HG03097 (cell line): ENCODE results near the gene SP3.

ENCODE experiments used
- ATAC-seq: cut with Tn5 transposase; IDR thresholded peaks from one replicate; pipeline ENCODE4 v1.9.1; 2021; ENCODE audit not compliant: unreplicated experiment, low FRiP score

Gene SP3

DNA sequence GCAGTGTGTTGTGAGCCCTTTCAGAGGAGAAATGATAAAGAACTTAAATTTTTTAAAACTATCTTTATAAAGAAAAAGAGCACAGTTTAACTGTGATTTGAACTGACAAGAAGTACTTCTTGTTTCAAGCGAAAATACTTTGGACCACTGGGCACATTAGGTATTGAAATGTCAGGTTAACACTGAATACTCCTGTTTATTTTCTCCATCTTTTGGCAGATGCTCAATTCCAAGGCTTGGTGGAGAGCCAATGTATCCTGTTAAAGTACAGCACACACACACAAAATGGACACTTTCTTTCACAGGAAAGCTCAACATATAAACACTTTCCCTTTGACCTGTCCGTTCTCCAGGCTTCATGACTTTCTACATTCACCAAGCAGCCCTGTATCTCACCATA is 32.6 kb upstream of the SP3 start:
- no peak for ATAC-seq

DNA sequence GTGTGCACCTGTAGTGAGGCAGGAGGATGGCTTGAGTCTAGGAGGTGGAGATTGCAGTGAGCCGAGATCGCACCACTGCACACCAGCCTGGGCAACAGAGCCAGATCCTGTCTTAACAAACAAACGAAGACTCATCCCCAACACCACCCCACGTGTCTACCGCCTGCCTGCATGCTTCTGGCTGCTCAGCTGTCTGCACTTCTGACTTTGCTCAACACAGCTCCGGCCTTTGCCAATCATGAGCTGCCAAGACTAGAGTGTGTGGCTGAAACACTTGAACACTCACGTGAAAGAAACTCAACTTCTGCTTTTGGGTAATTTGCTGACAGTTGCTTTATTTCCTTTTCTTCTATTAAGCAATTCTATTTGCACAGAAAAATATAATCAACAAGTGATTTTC is 32.1 kb upstream of the SP3 start:
- no peak for ATAC-seq

DNA sequence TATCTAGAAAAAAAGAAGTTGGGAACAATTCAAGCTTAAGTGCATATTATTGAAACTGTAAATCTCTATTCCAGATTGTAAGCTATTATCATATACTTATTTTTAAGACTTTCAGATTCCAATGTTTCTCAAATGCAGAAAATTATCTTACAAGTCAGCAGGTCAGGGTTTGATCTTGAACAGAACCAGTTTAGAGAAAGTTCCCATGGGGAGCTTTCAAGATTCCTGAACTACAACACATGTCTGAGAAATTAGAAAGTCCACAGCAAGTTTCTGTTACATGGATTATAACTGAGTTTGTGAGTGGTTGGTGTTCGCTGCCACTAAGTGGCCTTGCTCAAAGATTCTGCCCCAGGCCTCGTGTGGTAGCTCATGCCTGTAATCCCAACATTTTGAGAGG is 31.6 kb upstream of the SP3 start:
- ATAC-seq: no peak

DNA sequence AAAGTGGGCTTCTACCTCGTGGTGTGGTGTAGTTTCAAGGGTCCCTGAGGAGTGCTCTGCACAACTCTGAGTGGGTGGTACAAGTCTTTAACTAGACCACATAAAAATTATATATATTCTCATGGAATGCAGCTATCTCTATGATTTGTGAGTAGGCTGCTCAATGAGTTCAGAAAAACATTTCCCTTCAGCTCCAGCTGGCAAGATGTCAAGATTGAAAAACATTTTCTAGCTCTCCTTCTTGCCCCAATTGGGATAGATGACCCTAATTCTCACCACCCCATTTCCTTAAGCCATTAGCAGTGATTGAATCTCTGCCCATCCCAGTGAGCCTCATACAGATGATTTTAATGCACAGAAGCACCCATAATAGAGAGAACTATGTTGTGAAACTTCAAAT is 28.3 kb upstream of the SP3 start:
- ATAC-seq: no peak

DNA sequence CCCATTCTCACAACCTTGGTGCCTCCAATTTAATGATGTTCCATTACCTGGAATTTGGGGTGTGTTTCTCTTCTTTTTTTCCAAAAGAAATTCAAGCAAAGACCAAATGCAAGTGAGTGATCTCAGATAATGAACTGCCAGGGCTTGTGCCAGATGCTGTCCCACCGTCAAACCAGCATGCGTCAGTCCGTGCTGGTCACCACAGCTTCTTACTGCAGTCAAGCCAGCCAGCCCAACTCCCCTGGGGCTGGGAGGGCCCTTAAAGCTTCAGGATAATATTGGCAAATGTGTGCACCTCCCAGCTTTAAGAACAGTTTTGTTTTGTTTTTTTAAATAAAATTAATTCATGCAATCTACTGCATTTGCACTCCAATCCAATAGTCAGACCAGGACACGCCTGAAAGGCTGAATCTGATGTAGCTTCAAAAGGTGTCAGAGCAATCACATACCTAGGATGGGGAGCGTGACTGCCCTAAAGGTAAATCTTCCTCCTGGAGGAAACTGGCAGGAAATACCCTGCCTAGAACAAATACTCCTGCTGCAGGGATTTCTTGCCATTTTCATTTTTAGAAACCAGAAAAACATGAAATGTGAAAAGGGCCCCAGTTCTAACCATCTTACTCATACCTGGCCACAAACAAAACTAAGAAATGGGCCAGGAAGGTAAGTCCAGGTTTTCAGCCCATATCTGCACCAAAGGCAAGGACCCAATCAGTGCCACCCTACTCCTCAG is 26.8 kb upstream of the SP3 start:
- no peak for ATAC-seq

DNA sequence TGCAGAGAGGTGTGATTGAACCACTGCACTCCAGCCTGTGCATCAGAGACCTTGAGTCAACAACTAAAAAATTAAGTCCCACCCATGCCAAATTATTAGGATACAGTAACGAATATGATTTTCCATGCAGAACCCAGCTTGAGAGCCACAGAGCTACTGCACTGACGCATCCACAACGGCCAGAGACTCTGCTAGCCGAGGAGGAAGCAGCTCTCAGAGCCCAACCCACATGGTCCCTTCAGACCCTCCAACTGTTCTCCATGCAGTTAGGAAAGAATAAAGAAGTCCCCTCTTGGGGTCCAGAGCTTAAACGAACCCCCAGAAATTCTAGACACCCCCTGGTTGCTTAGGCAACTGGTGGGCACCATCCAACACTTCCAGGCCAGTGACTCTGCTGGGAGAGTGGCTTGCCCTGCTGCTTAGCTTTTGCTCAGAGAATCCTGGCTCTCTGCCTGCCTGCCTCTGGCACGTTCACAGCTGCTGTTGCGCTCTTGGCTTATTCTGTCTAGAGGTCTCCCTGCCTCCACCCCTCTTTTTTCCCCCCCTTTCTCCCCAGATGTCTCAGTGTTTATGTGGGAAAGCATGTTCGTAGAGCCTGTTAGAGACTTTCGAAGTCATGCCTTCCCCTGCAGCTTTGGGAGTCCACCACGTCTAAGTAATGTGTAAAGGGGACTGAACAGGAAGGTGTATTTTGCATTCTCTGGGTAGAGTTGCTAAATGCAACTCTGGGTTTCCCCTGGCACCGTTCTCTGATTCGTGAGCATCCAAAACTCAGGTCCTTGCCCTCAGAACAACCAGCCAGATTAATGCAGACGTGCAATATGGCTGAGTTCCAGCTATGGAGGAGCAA is 26.0 kb upstream of the SP3 start:
- no peak for ATAC-seq

DNA sequence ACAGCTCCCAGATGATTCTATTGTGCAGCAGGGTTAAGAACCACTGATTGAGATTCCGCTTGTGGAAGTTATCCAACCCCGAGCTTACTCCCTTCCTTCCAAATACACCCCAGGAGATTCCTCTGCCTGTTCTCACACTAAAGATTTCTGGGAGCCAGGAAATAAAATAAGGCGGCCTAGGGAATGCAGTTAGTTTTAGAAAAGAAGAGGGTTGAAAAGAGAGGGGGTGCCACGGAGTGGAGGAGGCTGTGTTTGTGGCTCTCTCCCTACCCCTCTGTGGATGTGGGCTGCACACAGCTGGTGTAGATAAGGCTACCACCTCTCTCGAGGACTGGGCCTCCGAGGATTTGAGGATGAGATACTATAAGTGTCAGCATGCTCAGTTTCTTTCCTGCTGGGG is 25.1 kb upstream of the SP3 start:
- no peak for ATAC-seq

DNA sequence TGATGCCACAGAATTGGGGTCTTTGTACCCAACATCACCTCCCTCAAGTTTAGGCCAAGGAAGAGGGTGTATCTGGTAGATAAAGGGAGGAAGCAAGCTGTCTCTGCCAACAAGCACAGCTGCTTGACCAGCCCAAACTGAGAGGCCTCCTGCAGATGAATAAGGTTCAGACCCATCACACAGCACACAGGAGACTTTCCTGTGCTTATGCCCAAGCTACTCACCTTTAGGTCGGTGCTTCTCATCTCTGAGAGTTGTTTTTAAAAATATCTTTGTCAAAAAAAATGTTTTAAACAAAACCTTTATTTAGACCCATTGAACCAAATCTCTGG is 24.7 kb upstream of the SP3 start:
- ATAC-seq: no peak

DNA sequence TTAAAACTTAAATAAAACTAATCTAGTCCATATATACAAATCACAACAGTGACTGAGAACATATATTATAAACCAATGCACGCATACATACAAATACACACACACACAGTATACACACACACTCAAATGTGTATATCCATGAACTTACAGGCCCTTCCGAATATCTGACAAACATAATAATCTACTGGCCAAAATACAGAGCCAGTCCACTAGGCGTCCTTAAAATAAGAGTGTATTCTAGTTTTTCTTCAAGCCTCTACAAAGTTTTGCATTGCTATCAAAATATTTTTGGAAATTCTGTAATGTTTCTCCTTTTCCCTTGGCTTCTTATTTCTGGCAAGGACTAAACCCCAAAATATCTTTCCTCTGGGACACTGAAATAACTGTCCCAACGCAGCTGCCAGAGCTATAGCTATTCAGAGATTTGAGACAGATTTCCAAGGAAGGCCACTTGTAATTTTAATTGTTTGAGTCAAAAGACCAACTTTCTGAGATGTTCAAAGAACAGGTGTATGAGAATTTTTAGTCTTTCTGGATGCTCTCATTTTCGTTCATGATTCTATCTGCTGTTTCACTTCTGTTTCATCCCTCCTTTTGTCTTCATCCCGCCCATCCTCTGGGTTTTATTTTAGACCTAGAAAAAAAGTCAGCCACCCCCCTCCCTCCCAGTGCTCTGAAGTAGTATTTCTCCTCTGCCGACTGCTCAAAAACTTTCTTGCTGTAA is 24.1 kb upstream of the SP3 start:
- no peak for ATAC-seq

DNA sequence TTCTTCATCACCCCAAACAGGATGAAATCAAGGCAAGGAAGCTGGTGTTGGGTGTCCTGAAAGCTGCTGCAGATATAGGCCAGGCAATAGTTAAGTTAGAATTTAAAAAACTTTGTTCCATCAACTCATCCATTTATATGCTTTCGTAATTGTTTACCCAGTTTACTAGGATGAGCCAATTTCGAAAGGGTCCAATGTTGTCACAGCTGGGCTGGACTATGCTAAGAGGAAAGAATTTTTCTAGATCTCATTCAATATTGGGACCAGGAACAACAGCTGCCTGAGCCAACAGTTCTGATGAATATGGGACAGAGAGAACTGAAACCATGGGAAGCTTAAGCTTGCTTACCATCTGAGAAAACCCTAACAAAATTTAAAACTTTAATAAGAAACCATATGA is 21.6 kb upstream of the SP3 start:
- no peak for ATAC-seq

DNA sequence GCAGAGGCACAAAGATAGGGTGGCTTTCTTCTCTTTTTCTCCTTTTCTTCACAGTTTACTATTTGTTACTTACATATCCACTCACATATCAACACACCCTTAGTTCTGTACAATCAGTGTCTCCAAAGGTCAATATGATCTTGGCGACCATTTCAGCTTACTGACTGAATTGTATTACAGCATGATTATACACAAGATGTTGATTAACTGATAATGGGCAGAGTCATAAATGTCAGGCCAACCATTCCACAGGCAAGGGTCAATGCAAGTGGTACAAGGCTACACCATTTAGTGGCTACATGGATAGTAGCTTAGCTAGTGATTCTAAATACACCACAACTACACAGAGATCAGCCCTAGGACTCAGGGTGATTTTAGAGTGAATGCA is 20.4 kb upstream of the SP3 start:
- ATAC-seq: no peak

DNA sequence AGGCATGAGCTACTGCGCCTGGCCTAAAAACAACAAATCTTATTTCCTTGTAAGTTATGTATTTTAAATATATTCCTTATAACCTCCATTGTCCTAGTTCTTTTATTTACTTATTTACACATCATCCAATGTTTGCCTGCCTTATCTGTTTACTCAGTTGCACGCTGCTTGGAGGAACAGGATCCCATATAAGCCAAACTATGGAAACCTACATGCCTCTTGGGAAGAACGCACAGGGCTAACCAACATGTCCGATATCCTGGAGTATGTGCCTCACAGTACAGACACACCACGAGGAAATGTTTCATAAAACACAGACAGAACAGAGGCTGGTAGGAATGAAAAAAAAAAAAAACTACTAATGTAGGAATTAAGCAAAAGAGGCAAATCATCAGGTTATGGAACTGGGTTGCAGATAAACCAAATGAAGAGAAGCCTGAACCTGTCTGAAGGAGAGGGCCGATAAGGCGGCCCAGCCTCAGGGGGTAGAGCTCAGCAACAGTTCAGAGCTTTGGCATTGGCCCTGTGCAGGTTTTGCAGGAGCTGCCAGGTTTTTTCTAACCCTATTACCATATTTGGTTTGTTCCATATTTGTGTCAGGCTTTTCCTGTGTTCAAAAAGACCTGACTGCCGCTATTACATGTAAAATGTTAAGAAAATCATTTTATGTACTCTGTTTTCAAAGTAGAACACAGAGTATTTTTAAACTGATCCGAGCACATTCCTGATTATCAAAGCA is 19.9 kb upstream of the SP3 start:
- ATAC-seq: no peak

DNA sequence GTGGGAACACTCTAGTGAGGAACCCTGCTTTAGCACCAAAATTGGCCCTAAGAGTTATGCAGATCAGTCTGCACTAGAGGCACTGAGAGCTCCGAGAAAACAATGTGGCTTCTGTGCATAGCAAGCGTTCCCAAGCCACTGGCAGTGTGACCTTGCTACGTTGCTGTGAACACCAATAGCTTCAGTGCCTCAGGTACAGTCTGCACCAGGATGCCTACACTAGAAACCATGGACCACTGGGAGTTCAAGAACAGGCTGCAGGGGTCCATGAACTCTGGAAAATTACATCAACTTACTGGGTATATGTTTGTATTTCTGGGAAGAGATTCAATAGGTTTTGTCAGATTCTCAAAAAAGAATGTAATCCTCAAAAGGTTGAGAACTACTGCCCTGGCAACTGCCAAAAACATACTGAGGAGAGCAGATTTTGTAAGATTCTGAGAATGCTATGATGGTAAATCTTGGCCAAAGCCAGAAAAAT is 18.3 kb upstream of the SP3 start:
- no peak for ATAC-seq

DNA sequence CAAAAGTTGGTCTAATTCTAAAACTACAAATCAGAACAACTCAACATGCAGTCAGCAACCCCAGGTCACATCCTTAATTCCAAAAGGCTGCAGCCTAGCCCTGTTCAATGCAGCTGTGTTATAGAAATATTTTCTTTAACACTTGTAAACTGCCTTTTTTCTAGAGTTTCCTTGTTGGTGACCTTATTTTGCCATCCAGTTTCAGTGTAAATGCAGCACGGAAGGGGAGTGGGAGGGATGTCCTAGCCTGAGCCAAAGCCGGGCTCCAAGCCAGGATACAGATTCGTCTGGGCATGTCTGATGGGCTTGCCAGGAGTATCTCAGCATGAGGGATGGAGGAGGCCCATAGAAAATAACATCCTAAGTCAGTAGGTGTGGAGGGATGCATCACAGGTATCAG is 17.7 kb upstream of the SP3 start:
- no peak for ATAC-seq

DNA sequence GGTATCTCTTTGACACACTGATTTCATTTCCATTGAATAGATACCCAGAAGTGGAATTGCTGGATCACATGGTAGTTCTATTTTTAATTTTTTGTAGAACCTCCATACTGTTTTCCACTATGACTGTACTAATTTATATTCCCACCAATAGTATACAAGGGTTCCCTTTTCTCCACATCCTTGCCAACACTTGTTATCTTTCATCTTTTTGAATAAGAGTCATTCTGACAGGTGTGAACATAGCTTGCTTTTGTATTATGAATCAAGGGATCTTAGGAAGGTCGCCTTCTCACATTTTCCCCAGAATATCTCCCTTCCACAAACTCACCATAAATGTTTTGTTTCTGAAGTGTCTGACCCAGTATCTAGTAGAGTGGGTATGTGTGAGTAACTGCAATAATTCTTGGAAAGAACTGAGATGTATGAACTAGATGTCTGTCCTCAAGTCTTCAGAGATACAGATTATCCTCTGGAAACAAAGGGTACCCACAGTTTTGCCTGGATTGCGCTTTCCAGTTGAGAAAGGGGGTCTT is 17.1 kb upstream of the SP3 start:
- no peak for ATAC-seq

DNA sequence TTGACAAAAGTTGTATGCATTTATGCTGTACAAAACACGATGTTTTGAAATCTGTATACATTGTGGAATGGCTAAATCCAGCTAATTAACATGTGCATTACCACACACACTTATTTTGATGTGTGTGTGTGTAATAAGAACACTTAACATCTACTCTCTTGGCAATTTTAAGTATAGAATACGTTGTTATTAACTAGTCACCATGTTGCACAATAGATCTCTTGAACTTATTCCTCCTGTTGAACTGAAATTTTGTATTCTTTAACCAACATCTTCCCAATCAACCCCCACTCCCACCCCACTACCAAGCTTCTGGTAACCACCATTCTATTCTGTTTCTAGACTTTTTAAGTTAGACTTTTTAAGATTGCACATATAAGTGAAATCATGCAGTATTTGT is 16.3 kb upstream of the SP3 start:
- ATAC-seq: no peak

DNA sequence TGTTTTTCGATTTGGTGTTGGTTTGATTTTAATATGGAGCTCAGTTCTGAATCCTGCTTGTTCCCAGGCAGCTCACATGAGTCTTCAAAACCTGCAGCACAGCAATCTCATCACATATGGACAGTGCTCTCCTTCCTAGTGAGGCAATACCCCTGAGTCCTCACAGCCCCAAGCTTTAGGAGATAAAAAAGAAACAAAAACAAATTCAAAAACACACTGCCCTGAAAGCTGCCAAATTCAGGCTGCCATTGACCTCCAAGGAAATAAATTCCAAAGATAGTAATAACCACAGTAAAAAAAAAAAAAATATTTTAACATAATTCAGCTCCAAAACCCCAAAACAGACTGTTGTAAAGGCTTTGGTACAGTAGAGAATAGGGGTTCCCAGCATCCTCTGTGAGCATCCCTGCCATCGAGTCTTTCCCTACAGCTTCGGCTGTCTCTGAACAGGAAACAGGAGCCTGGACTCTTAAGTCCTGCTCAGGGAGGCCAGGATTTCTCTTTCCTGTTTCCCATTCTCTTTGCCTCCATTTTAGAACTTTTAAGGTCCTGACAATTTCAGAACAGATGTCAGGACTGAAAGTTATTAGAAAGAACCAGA is 14.7 kb upstream of the SP3 start:
- no peak for ATAC-seq

DNA sequence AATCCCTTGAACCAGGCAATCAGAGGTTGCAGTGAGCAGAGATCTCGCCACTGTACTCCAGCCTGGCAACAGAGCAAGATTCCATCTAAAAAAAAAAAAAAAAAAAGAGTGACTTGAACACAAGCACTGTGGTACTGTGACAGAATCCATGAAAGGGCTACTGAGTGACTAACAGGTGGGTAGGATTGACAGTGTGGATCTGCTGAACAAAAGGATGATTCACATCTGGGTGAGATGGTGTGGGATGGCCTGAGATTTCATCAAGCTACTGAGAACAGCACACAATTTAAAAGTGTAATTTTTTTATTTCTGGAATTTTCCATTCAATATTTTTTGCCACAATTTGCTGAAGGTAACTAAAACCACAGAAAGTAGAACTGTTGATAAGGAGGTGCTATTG is 13.3 kb upstream of the SP3 start:
- no peak for ATAC-seq

DNA sequence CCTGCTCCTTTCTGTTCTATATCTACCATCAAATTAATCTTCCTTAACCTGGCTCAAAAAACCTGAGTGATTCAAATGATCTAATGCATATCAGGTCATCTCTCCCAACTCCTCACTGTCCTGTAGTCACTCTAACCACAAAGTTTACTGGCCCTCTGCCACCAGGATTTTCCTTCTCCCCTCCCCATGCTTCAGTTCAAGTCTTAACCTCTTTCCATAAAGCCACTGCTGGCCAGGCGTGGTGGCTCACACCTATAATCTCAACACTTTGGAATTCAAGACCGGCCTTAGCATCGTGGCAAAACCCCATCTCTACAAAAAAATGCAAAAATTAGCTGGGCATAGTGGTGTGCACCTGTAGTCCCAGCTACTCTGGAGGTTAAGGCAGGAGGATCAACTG is 7.5 kb upstream of the SP3 start:
- ATAC-seq: no peak

DNA sequence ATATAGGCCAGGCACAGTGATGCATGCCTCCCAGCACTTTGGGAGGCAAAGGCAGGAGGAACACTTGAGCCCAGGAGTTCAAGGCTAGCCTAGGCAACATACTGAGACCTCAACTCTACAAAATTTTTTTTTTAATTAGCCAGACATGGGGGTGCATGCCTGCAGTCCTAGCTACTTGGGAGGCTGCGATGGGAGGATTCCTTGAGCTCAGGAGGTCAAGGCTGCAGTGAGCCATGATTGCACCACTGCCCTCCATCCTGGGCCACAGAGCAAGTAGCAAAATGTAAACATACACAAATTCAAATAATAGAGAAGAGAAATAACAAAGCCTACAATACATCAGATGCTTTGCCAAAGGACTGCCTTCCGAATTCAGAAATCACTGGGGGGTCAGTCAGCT is 7.0 kb upstream of the SP3 start:
- ATAC-seq: no peak
